ENCODE data around the gene SPRY2.
A peak's percentile ranks its signal among the peaks of the same experiment; 100 is the strongest.

GRCh38 chr13:80342471-80343371 is 1.8 kb upstream of the SPRY2 start:
- no peak for TF ChIP-seq EZH2 (IDR thresholded peaks at IDR 0.05)
- TF ChIP-seq POLR2A (IDR thresholded peaks at IDR 0.05; ENCODE audit: borderline replicate concordance, extremely low read depth, insufficient read depth, insufficient read length) = no peak
- no peak for TF ChIP-seq SIN3A (IDR thresholded peaks at IDR 0.05; ENCODE audit: low read depth)
- peak; percentile 38 to 74 (median 59); a peak in 5 of 6 replicates for TF ChIP-seq CTCF (IDR thresholded peaks at IDR 0.05 in 2 of 3, conservative IDR thresholded peaks at IDR 0.05 in 1 of 3; ENCODE audit: borderline replicate concordance in 1 of 3, insufficient read depth in 1 of 3, low read depth in 2 of 3, low read length in 2 of 3)
- TF ChIP-seq MAX (IDR thresholded peaks at IDR 0.05) = no peak
- TF ChIP-seq TCF7L2 (IDR thresholded peaks at IDR 0.05; ENCODE audit: borderline replicate concordance, extremely low read depth, insufficient read depth, insufficient read length) = no peak
- TF ChIP-seq POLR2AphosphoS5 (IDR thresholded peaks at IDR 0.05; ENCODE audit: low read depth, low read length) = no peak
- no peak for TF ChIP-seq JUND (IDR thresholded peaks at IDR 0.05)

All from HCT116 (cell line).